ENCODE data around the gene LPP. TPM values are rescaled to one million over a fixed set of nuclear protein-coding genes. Genes with fewer than 3 reads are reported as not detected.

LPP gene
- total and polyA plus RNA-seq, 2 of the 13 experiments (the other 11 are each of a cell fraction or from before 2014, with no cell fraction given) = 19.2 to 29.9 TPM

GRCh38 chr3:188170461-188171459 is 16.8 kb downstream of the LPP start (continued):
- TF ChIP-seq ZBTB42 (CRISPR knock-in tag; IDR thresholded peaks at IDR 0.05) (no peak), ZNF232 (CRISPR knock-in tag; IDR thresholded peaks at IDR 0.05; ENCODE audit: borderline replicate concordance) (0 out of 2 replicates have a peak, but pooled peaks have one; percentile 41), NFKB2 (CRISPR knock-in tag; IDR thresholded peaks at IDR 0.05; ENCODE audit: borderline replicate concordance) (no peak), ZKSCAN5 (CRISPR knock-in tag; IDR thresholded peaks at IDR 0.05) (no peak), ZNF546 (CRISPR knock-in tag; conservative IDR thresholded peaks at IDR 0.05) (no peak), ZNF7 (CRISPR knock-in tag; IDR thresholded peaks at IDR 0.05) (peak; percentile 59; the same call in 1 of the 2 replicates), ZNF737 (CRISPR knock-in tag; IDR thresholded peaks at IDR 0.05; ENCODE audit: borderline replicate concordance) (no peak), ZFYVE20 (CRISPR knock-in tag; IDR thresholded peaks at IDR 0.05; ENCODE audit: borderline replicate concordance, low read depth) (no peak), JUNB (CRISPR knock-in tag; IDR thresholded peaks at IDR 0.05; ENCODE audit: borderline replicate concordance) (no peak; the same call in 1 of the 2 replicates), ATF7 (IDR thresholded peaks at IDR 0.05) (0 out of 2 replicates have a peak, but pooled peaks have one; percentile 28), ATF7 (CRISPR knock-in tag; IDR thresholded peaks at IDR 0.05) (no peak), SIN3A (IDR thresholded peaks at IDR 0.05; ENCODE audit: borderline replicate concordance, low read depth, low read length) (no peak), ZBTB25 (CRISPR knock-in tag; IDR thresholded peaks at IDR 0.05) (peak; percentile 65; the same call in 1 of the 2 replicates), ZNF180 (CRISPR knock-in tag; IDR thresholded peaks at IDR 0.05; ENCODE audit: borderline replicate concordance, low read depth) (no peak), HNF4G (IDR thresholded peaks at IDR 0.05; ENCODE audit: borderline replicate concordance, low read depth, low read length) (peak; percentile 90), HNF4G (CRISPR knock-in tag; IDR thresholded peaks at IDR 0.05; ENCODE audit: borderline replicate concordance, low read depth) (peak; percentile 78; the same call in 1 of the 2 replicates)
- TF ChIP-seq, protein P1, sequence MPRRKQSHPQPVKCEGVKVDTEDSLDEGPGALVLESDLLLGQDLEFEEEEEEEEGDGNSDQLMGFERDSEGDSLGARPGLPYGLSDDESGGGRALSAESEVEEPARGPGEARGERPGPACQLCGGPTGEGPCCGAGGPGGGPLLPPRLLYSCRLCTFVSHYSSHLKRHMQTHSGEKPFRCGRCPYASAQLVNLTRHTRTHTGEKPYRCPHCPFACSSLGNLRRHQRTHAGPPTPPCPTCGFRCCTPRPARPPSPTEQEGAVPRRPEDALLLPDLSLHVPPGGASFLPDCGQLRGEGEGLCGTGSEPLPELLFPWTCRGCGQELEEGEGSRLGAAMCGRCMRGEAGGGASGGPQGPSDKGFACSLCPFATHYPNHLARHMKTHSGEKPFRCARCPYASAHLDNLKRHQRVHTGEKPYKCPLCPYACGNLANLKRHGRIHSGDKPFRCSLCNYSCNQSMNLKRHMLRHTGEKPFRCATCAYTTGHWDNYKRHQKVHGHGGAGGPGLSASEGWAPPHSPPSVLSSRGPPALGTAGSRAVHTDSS (CRISPR knock-in tag; conservative IDR thresholded peaks at IDR 0.05) = no peak
- TF ChIP-seq, protein P2, sequence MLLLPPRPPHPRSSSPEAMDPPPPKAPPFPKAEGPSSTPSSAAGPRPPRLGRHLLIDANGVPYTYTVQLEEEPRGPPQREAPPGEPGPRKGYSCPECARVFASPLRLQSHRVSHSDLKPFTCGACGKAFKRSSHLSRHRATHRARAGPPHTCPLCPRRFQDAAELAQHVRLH (CRISPR knock-in tag; IDR thresholded peaks at IDR 0.05; ENCODE audit: borderline replicate concordance, low read depth) = peak; percentile 71; the same call in 1 of the 2 replicates
- TF ChIP-seq, protein P3, sequence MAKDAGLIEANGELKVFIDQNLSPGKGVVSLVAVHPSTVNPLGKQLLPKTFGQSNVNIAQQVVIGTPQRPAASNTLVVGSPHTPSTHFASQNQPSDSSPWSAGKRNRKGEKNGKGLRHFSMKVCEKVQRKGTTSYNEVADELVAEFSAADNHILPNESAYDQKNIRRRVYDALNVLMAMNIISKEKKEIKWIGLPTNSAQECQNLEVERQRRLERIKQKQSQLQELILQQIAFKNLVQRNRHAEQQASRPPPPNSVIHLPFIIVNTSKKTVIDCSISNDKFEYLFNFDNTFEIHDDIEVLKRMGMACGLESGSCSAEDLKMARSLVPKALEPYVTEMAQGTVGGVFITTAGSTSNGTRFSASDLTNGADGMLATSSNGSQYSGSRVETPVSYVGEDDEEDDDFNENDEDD (CRISPR knock-in tag; IDR thresholded peaks at IDR 0.05; ENCODE audit: borderline replicate concordance) = 0 out of 2 replicates have a peak, but pooled peaks have one; percentile 30
- TF ChIP-seq, protein P4, sequence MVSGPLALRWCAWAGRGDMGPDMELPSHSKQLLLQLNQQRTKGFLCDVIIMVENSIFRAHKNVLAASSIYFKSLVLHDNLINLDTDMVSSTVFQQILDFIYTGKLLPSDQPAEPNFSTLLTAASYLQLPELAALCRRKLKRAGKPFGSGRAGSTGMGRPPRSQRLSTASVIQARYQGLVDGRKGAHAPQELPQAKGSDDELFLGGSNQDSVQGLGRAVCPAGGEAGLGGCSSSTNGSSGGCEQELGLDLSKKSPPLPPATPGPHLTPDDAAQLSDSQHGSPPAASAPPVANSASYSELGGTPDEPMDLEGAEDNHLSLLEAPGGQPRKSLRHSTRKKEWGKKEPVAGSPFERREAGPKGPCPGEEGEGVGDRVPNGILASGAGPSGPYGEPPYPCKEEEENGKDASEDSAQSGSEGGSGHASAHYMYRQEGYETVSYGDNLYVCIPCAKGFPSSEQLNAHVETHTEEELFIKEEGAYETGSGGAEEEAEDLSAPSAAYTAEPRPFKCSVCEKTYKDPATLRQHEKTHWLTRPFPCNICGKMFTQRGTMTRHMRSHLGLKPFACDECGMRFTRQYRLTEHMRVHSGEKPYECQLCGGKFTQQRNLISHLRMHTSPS (CRISPR knock-in tag; IDR thresholded peaks at IDR 0.05; ENCODE audit: low read depth) = peak; percentile 88
